RWPE1 (cell line): Measurements from ENCODE around the gene PDZD8.

Source experiments
- CTCF ChIA-PET: fragments of 350-600 bp; sonication (Branson Sonifier 250); formaldehyde crosslinking; extraction: SDS; loops from one replicate; lab custom pipeline; 2021; lab: Yijun Ruan, JAX
- POLR2A ChIA-PET: fragments of 400-600 bp; formaldehyde crosslinking; extraction: SDS; loops from one replicate; lab custom pipeline; 2020; ENCODE audit warnings: antibody characterized with exemption; ENCODE audit not compliant: low non-redundant PET; lab: Yijun Ruan, JAX
- DNase-seq: peaks from one replicate; pipeline ENCODE4 v3.0.0; 2012; ENCODE audit warnings: low spot score
- H3K27ac ChIP-seq: fragments of 450-650 bp; 2 replicates; pipeline ENCODE4 v1.5.1; 2017
- TF ChIP-seq, protein P1 (sequence below): fragments of 450-650 bp; conservative IDR thresholded peaks from 2 replicates; pipeline ENCODE4 v1.5.1; 2017; ENCODE audit warnings: low read depth, mild to moderate bottlenecking

PDZD8 gene

DNA sequence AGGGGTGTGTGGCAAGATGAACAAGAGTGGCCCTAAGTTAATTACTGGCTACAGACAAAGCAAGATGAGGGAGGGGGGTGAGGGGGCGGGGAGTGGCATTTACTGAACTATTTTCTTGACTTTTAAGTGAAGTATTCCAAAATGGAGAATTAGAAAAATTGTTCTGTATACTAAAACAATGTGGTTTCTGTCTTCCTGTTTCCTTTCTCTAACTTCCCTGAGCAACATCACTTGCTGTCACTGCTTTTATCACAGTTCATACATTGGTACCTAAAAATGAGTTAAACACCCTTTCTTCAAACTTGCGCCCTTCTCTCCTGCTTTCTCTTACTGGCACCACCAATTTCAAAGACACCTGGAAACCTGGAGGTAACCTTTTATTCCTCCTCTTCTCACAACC, 21.6 kb downstream of the PDZD8 start:
- H3K27ac ChIP-seq: no peak overlapping the region
- TF ChIP-seq, protein P1, sequence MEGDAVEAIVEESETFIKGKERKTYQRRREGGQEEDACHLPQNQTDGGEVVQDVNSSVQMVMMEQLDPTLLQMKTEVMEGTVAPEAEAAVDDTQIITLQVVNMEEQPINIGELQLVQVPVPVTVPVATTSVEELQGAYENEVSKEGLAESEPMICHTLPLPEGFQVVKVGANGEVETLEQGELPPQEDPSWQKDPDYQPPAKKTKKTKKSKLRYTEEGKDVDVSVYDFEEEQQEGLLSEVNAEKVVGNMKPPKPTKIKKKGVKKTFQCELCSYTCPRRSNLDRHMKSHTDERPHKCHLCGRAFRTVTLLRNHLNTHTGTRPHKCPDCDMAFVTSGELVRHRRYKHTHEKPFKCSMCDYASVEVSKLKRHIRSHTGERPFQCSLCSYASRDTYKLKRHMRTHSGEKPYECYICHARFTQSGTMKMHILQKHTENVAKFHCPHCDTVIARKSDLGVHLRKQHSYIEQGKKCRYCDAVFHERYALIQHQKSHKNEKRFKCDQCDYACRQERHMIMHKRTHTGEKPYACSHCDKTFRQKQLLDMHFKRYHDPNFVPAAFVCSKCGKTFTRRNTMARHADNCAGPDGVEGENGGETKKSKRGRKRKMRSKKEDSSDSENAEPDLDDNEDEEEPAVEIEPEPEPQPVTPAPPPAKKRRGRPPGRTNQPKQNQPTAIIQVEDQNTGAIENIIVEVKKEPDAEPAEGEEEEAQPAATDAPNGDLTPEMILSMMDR: no peak
- ChIA-PET CTCF (no interaction called here), POLR2A (no interaction called here)
- no peak for DNase-seq

DNA sequence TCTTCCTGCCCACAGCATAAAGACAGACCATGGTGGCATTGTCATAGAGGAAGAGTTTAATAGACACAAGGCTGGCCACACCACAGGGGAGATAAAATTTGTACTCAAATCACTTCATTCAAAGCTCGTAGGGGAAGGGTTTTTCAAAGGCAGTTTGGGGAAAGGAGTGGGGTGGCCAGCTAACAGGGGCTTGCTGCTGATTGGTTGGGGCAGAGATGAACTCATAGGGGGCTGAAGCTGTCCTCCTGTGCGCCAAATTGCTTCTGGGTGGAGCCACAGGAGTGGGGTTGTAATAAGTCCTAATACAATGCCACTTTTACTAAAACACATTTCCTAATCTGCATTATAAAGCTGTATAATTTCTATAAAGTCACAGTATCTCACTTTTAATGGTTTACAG, 22.5 kb downstream of the PDZD8 start:
- ChIA-PET POLR2A (no interaction called here), CTCF (interaction anchor here (0.6 to 0.7 kb wide), 3 partner anchors 17 to 680 kb away, joined by 3 read pairs; no protein-coding TSS in a partner anchor)
- DNase-seq: no peak
- no peak overlapping the region for H3K27ac ChIP-seq
- TF ChIP-seq, protein P1: no peak

DNA sequence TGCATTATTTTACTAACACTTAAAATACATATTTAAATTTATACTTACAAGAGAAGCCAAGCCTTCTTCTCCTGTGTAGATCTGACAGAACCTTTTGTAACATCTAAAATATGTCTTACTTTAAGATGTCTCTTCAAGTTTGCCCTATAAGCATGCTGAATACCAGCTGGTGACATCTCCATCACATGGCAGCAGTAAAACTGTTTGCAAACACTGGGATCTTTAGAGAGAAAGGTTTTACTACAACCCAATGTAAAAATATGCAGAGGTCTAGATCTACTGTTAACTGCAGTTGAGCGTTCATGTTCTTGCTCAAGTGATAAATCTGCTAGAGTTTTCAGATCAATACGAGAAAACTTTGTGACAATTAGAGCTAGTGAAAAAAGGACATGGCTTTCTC, 23.2 kb downstream of the PDZD8 start:
- no peak for DNase-seq
- CTCF ChIA-PET: no interaction called here
- POLR2A ChIA-PET: no interaction called here

DNA sequence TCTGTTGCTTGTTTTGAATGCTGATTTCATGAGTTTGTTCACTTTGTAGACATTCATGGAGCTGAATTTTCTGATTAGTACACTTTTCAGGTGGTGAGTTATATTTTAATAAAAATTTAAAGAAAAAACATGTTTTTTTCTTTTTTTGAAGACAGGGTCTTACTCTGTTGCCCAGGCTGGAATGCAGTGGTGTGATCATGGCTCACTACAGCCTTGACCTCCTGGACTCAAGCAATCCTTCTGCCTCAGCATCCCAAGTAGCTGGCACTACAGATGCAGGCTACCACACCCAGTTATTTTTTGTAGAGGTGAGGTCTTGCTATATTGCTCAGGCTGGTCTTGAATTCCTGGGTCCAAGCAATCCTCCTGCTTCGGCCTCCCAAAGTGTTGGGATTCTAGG, 23.7 kb downstream of the PDZD8 start:
- ChIA-PET CTCF (no interaction called here), POLR2A (no interaction called here)
- DNase-seq: no peak
- no peak overlapping the region for H3K27ac ChIP-seq
- TF ChIP-seq, protein P1: no peak

More for the DNA sequence above, 23.2 kb downstream of the PDZD8 start:
- TF ChIP-seq, protein P1: no peak
- no peak overlapping the region for H3K27ac ChIP-seq

DNA sequence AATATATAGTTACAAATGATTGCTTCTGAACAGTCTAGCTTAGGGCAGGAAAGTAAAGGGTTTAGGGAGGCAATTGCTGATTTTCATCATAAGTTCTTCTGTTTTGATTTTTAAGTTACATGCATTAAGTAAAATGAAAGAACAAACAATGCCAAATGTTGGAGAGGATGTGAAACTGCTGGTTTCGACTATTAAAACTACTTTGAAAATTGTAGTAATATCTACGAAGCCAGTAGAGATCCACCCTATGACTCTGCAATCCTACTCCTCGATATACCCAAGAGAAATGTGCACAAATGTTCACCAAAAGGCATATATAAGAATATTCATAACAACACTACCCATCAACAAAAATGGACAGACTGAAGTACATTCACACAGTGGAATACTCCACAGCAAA, 24.3 kb downstream of the PDZD8 start:
- CTCF ChIA-PET: interaction anchor here (0.6 kb wide), 2 partner anchors 35 to 1342 kb away, joined by 3 read pairs; no protein-coding TSS in a partner anchor
- POLR2A ChIA-PET: no interaction called here
- H3K27ac ChIP-seq: no peak overlapping the region
- TF ChIP-seq, protein P1: no peak
- no peak for DNase-seq

DNA sequence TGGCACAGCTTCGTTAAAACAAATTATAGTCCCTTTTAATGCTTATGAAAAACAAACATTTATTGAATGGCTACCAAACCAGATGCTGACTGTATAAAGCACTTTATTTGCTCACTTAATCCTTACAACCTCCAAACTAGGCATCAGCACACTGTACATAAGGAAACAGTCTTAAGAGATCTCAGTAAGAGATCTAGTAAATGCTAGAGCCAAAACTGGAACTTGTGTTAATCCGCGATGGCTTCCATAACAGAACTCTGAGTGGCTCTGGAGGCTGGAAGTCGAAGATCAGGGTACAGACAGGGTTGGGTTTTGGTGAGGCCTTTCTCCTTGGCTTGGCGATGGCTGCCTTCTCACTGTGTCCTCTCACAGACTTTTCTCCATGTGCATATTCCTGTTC, 27.0 kb downstream of the PDZD8 start:
- TF ChIP-seq, protein P1: no peak
- ChIA-PET CTCF (no interaction called here), POLR2A (no interaction called here)
- no peak for DNase-seq
- H3K27ac ChIP-seq: no peak overlapping the region
